Stimulated activated CD4-positive, alpha-beta T cell treated with anti-CD3 and anti-CD28 coated beads, Interleukin-1b, Interleukin-23, amount 100 ng/mL, for 24 hours (primary cell): Measurements from ENCODE around the gene IL22RA1.
A peak's percentile ranks its signal among the peaks of the same experiment; 100 is the strongest.

Experiments used
- DNase-seq, 4 experiments: peaks; one replicate each; pipeline ENCODE4 v3.0.0-alpha.2; 2020; ENCODE audit warnings: low read depth in 4 of 4, low spot score in 1 of 4

The IL22RA1 gene

DNA sequence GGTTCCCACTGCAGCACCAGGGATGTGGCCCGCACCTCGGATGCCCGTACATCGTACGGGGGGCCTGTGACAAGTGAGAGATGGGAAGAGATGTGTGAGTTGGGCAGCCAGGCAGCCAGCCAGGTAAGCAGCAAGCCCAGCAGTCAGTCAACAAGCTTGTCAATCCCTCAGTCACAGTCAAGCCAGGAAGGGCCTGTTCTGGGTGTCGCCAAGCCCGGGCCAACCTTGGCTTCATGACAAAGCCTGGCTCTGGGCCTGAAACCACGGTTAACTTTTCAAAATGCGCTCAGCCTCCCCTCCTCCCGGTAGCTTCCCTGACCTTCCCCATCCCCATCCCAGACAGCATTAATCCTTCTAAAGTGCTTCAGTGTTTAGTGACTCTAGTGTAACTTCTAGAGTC, 62.8 kb downstream of the IL22RA1 start:
- no peak for DNase-seq

DNA sequence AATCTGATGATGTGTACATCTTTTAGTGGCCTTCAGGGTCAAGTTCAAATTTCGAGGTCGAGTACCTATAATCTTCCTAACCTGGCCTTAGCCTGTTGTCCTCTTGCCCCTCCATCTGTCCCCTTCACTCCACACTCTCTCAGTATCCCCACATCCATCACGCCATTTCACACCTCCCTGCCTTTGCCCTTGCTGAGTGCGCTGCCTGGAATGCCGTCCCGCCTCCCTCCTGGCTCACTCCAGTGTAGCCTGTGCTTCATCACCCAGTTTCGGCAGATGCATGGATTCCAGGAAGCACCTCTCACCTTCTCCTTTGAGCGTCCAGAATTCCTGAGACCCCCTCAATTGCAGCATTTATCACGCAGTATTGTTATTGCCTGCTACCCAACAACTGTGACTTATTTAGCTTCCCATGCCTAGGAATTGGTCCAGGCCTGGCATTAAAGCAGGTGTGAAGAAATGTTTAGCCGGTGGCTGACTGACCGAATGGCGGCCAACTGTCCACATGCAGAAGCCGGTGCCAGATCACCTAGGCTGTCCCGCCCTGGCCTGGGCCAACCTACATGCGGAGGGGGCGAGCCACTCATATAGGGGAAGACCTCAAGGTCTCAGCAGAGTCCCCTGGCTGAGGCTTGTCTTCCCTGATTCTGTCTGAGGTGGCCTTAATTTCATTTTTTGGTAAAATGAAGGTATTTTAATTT, 65.5 kb downstream of the IL22RA1 start:
- DNase-seq: no peak

DNA sequence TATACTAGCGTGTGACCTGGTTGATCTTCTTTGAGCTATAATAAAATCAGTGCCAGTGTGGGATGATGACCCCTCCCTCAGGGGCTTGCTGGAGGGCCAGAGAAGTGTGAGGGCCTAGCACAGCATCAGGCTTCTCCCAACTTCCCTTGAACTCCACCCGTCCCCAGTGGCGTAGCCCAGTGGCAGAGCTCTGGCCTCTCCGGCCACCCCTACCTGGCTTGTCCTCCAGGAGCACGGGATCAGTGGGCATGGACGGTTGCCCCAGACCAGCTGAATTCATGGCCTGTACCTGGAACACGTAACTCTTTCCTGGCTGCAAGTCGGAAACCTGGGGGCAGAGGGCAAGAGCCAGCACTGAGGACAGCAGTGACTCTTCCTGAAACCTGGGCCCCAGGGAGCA, 67.0 kb downstream of the IL22RA1 start:
- DNase-seq: no peak

DNA sequence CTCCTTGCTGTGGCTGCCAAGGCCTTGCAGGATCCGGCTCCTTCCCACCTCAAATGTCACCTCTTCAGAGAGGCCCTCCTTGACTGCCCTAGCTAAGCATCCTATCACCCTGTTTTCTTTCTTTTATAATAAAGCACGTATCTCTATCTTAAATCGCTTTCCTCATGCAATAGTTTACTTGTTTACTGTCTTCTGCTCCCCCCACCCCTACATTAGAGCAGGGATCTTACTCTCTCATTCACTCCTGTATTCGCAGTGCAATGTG, 67.4 kb downstream of the IL22RA1 start:
- DNase-seq: no peak

DNA sequence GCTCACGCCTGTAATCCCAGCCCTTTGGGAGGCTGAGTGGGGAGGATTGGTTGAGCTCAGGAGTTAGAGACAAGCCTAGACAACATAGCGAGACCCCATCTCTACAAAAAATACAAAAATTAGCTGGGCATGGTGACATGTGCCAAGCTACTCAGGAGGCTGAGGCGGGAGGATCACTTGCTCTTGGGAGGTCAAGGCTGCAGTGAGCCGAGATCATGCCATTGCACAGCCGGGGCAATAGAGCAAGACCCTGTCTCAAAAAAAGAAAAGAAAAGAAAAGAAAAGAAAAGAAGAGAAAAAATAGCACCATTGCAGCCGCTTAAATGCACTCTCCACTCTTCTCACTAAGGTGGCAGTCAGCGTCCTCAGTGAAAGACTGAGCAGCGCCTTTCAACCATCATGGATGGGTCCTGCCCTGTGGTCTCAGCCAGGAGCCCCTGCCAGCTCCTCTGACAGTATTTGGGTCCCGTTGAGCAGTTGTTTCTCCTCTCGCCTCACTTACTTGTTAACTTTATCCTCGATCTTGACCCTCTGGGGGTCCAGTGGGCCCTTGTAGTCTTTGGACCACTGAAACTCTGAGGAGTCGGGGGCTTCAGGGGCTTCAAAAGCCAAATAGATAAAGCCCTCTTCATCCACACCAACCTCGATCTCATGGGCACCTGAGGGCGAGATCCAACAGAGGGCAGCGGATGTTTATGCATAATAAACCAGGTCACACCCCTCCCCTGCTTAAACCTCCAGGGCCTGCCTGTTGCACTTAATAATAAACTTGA, 67.9 kb downstream of the IL22RA1 start:
- DNase-seq: no peak

DNA sequence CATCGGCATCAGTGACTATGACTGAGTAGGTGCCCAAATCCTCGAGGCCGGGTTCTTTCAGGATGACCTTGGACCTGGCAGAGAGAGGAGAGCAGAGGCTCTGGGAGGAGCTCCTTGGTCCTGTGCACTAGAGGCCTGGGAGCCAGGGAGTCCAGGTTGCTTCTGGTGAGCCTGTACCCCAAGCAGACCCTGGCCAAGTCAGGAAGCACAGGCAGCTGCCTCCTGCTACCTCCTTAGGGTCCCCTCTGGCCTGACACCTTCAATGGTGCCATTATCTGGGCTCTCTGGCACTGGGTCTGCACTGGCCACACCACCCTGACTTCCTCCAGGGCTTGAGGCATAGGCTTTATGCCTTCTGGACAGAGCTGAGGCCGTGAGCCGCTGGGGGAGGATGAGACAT, 68.7 kb downstream of the IL22RA1 start:
- no peak for DNase-seq

DNA sequence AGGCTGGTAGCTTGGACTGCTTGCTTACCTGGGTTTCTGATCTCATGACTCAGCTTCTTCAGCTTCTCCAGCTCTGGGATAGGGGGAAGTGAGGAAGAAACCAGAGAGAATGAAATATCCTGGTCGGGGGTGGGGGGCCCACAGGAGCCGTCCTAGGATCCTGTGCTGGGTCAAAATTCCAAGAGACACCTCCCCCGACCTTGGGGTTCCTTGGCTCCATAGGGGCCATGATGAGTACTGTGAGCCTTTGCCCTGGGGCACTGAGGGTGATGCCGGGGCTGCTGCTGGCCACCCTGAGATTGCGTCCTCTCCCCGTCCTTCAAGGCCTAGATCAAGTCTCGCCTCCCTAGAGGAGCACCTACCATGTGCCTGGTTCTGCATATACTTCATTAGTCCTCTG, 71.0 kb downstream of the IL22RA1 start:
- no peak for DNase-seq

DNA sequence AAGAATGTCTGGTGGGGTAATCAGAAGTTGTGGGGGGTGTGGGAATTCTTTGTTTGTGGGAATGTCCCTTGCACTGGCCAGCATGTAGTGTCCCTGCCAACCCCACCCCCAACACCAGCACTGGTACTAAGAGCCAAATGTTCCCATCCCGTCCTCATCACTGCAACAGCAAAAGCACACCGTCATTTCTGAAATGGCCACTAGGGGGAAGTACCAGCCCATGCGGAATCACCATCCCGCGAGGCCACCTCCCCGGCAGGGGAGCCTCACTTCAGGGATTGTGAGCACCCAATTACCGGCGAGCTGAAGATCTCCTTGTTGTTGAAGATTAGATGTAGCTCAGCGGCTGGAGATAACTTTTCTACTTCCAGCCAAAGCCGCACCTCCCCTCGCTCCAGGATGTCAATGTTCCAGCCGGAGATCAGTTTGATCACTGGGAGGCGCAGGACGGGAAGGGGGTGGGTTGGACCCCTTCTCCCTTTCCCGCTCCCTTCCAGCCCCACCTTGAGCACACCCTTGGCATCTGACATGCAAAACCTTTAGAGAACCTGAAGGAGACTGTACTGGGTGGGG, 72.0 kb downstream of the IL22RA1 start:
- peak; percentile 59 to 65 (median 62) for DNase-seq

DNA sequence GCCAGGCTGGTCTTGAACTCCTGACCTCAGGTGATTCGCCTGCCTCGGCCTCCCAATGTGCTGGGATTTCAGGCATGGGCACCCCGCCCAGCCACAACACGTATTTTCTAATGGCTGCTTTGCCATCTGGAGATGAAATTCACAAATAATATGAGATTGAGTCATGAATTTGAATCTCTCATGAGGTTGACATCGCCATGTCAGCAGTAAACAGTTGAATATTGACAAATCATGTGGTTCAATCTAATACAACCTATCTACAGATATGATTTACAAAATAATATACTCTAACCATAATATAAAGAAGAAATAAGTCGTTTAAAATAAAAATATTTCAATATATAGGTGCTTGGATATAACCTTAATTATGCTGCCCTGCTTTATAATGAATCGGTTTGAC, 73.1 kb downstream of the IL22RA1 start:
- DNase-seq: no peak
